Measurements from ENCODE around the gene CDK5. TPM values are rescaled to one million over a fixed set of nuclear protein-coding genes. Genes with fewer than 3 reads are reported as not detected.
A peak's percentile ranks its signal among the peaks of the same experiment; 100 is the strongest.

The CDK5 gene
- total and polyA plus RNA-seq, 9 of the 15 experiments (the other 6 are each of a cell fraction or from before 2014, with no cell fraction given) = 3.2 to 38.0 (median 27.5) TPM

GRCh38 chr7:151008511-151009323, 49.0 kb downstream of the CDK5 start (continued):
- peak; percentile 94; the same call in 1 of the 2 replicates for TF ChIP-seq STAT6 (CRISPR knock-in tag; IDR thresholded peaks at IDR 0.05)
- peak; percentile 32; the same call in 1 of the 2 replicates for TF ChIP-seq MAFK (IDR thresholded peaks at IDR 0.05; ENCODE audit: low read length)
- no peak for TF ChIP-seq ZNF408 (CRISPR knock-in tag; IDR thresholded peaks at IDR 0.05; ENCODE audit: low read depth)
- TF ChIP-seq ZZZ3 (IDR thresholded peaks at IDR 0.05) = no peak
- TF ChIP-seq ETS2 (tag; IDR thresholded peaks at IDR 0.05; ENCODE audit: borderline replicate concordance, poor library complexity, severe bottlenecking) = no peak
- TF ChIP-seq ZNF41 (CRISPR knock-in tag; conservative IDR thresholded peaks at IDR 0.05) = no peak
- peak; percentile 69 to 89; a peak in 2 of 4 replicates for TF ChIP-seq ARNT (IDR thresholded peaks at IDR 0.05)
- TF ChIP-seq E2F4 (CRISPR knock-in tag; IDR thresholded peaks at IDR 0.05; ENCODE audit: low read depth) = no peak; the same call in none of the 2 replicates
- no peak for TF ChIP-seq ZNF507 (tag; conservative IDR thresholded peaks at IDR 0.05)
- peak; percentile 56; the same call in 1 of the 2 replicates for TF ChIP-seq SAFB (IDR thresholded peaks at IDR 0.05; ENCODE audit: borderline replicate concordance, low read depth, low read length)
- TF ChIP-seq ZBED1 (IDR thresholded peaks at IDR 0.05) = no peak; the same call in 1 of the 2 replicates
- TF ChIP-seq NFYB (IDR thresholded peaks at IDR 0.05; ENCODE audit: extremely low read depth, insufficient read length) = peak; percentile 75
- TF ChIP-seq RREB1 (CRISPR knock-in tag; IDR thresholded peaks at IDR 0.05) = peak; percentile 90; the same call in 1 of the 2 replicates
- TF ChIP-seq, protein P1, sequence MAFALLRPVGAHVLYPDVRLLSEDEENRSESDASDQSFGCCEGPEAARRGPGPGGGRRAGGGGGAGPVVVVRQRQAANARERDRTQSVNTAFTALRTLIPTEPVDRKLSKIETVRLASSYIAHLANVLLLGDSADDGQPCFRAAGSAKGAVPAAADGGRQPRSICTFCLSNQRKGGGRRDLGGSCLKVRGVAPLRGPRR (CRISPR knock-in tag; IDR thresholded peaks at IDR 0.05) = no peak
- no peak for TF ChIP-seq ZBTB8A (IDR thresholded peaks at IDR 0.05; ENCODE audit: partially characterized antibody)

Measured in K562 (cell line).